WTC11 (cell line): ENCODE measurements around the gene STK39. TPM values are rescaled to one million over a fixed set of nuclear protein-coding genes. Genes with fewer than 3 reads are reported as not detected.

Experiments used
- ATAC-seq: fragments of 200-7000 bp; cut with Tn5 transposase; 2 replicates; pipeline ENCODE4 v1.10.0; 2021; ENCODE audit warnings: mild to moderate bottlenecking, moderate library complexity
- CTCF ChIA-PET: fragments of 300-600 bp; sonication (Branson Sonifier 250); formaldehyde crosslinking; loops from one replicate; lab custom pipeline; 2021; ENCODE audit warnings: antibody characterized with exemption; lab: Charles Lee
- POLR2A ChIA-PET: fragments of 350-600 bp; sonication (Branson Sonifier 250); formaldehyde crosslinking; loops from one replicate; lab custom pipeline; 2021; ENCODE audit warnings: antibody characterized with exemption; lab: Charles Lee
- DNase-seq: peaks from one replicate; pipeline ENCODE4 v3.0.0; 2021; ENCODE audit warnings: low spot score
- H3K27ac Mint-ChIP-seq: 2 replicates; pipeline ENCODE4 v1.8.0; 2021; ENCODE audit warnings: mixed read lengths
- H3K27me3 Mint-ChIP-seq: 2 replicates; pipeline ENCODE4 v1.8.0; 2021; ENCODE audit warnings: low read depth, mild to moderate bottlenecking, moderate library complexity, mixed read lengths
- H3K36me3 Mint-ChIP-seq: 2 replicates; pipeline ENCODE4 v1.8.0; 2021; ENCODE audit warnings: mixed read lengths
- H3K4me1 Mint-ChIP-seq: 2 replicates; pipeline ENCODE4 v1.8.0; 2022; ENCODE audit warnings: mixed read lengths
- H3K4me3 Mint-ChIP-seq: 2 replicates; pipeline ENCODE4 v1.8.0; 2021; ENCODE audit warnings: mild to moderate bottlenecking, moderate library complexity, mixed read lengths
- H3K9me3 Mint-ChIP-seq: 2 replicates; pipeline ENCODE4 v1.8.0; 2021; ENCODE audit warnings: mixed read lengths
- CBFB ChIP-seq: sonication (generic); formaldehyde crosslinking; IDR thresholded peaks from 2 replicates; pipeline ENCODE4 v1.8.1; 2022; ENCODE audit warnings: mild to moderate bottlenecking, low read depth, missing genetic modification reagents
- CREB1 ChIP-seq: sonication (generic); formaldehyde crosslinking; IDR thresholded peaks from 2 replicates; pipeline ENCODE4 v1.8.0; 2023; ENCODE audit warnings: mild to moderate bottlenecking, missing genetic modification reagents
- CREM ChIP-seq: sonication (generic); formaldehyde crosslinking; IDR thresholded peaks from 2 replicates; pipeline ENCODE4 v1.8.1; 2022; ENCODE audit warnings: mild to moderate bottlenecking, missing genetic modification reagents, moderate library complexity
- FOXK1 ChIP-seq: sonication (generic); formaldehyde crosslinking; IDR thresholded peaks from 2 replicates; pipeline ENCODE4 v1.8.0; 2022; ENCODE audit warnings: mild to moderate bottlenecking, moderate library complexity, missing genetic modification reagents
- FOXP1 ChIP-seq: sonication (generic); formaldehyde crosslinking; IDR thresholded peaks from 2 replicates; pipeline ENCODE4 v1.8.0; 2022; ENCODE audit warnings: missing genetic modification reagents, mild to moderate bottlenecking, moderate library complexity, borderline replicate concordance
- GABPB1 ChIP-seq: sonication (generic); formaldehyde crosslinking; IDR thresholded peaks from 2 replicates; pipeline ENCODE4 v1.8.1; 2023; ENCODE audit warnings: mild to moderate bottlenecking, missing genetic modification reagents
- IRF2 ChIP-seq: sonication (generic); formaldehyde crosslinking; IDR thresholded peaks from 2 replicates; pipeline ENCODE4 v1.8.0; 2022; ENCODE audit warnings: low read depth, missing genetic modification reagents, borderline replicate concordance
- JAZF1 ChIP-seq: fragments of 250-450 bp; sonication (Bioruptor Pico); IDR thresholded peaks from 2 replicates; pipeline ENCODE4 v1.9.0; 2021; ENCODE audit warnings: moderate library complexity, mild to moderate bottlenecking, inconsistent platforms
- MXD4 ChIP-seq: fragments of 250-450 bp; sonication (Bioruptor Pico); IDR thresholded peaks from 2 replicates; pipeline ENCODE4 v1.8.0; 2021; ENCODE audit warnings: mild to moderate bottlenecking, moderate library complexity, borderline replicate concordance
- NFATC4 ChIP-seq: fragments of 250-450 bp; sonication (Bioruptor Pico); IDR thresholded peaks from 2 replicates; pipeline ENCODE4 v1.9.0; 2021; ENCODE audit warnings: mild to moderate bottlenecking
- NR2C2 ChIP-seq: sonication (generic); formaldehyde crosslinking; IDR thresholded peaks from 2 replicates; pipeline ENCODE4 v1.8.0; 2022; ENCODE audit warnings: mild to moderate bottlenecking, missing genetic modification reagents
- SMAD3 ChIP-seq: sonication (generic); formaldehyde crosslinking; IDR thresholded peaks from 2 replicates; pipeline ENCODE4 v1.8.0; 2022; ENCODE audit warnings: missing genetic modification reagents, mild to moderate bottlenecking, borderline replicate concordance
- SMAD4 ChIP-seq: sonication (generic); formaldehyde crosslinking; IDR thresholded peaks from 2 replicates; pipeline ENCODE4 v1.8.0; 2022; ENCODE audit warnings: mild to moderate bottlenecking, missing genetic modification reagents
- TEAD1 ChIP-seq: sonication (generic); formaldehyde crosslinking; IDR thresholded peaks from 2 replicates; pipeline ENCODE4 v1.8.0; 2022; ENCODE audit warnings: mild to moderate bottlenecking, missing genetic modification reagents
- ZBTB21 ChIP-seq: sonication (generic); formaldehyde crosslinking; IDR thresholded peaks from 2 replicates; pipeline ENCODE4 v1.8.1; 2023; ENCODE audit warnings: mild to moderate bottlenecking, missing genetic modification reagents, borderline replicate concordance
- ZNF232 ChIP-seq: sonication (generic); formaldehyde crosslinking; IDR thresholded peaks from 2 replicates; pipeline ENCODE4 v1.8.0; 2022; ENCODE audit warnings: mild to moderate bottlenecking, missing genetic modification reagents
- ZNF263 ChIP-seq: sonication (generic); formaldehyde crosslinking; IDR thresholded peaks from 2 replicates; pipeline ENCODE4 v1.8.1; 2022; ENCODE audit warnings: low read depth, mild to moderate bottlenecking, moderate library complexity, missing genetic modification reagents
- ZNF317 ChIP-seq: sonication (generic); formaldehyde crosslinking; IDR thresholded peaks from 2 replicates; pipeline ENCODE4 v1.8.1; 2023; ENCODE audit warnings: low read depth, mild to moderate bottlenecking, moderate library complexity, missing genetic modification reagents, borderline replicate concordance
- total RNA-seq: library from RNA; stranded (reverse); gene quantifications from 3 replicates; pipeline ENCODE4 v1.2.3, GENCODE V29; 2021
- TF ChIP-seq, protein P1 (sequence below): fragments of 250-450 bp; sonication (Bioruptor Pico); conservative IDR thresholded peaks from 2 replicates; pipeline ENCODE4 v1.9.0; 2021; ENCODE audit warnings: mild to moderate bottlenecking
- TF ChIP-seq, protein P2 (sequence below): fragments of 250-450 bp; sonication (Bioruptor Pico); IDR thresholded peaks from 2 replicates; pipeline ENCODE4 v1.8.0; 2021; ENCODE audit warnings: mild to moderate bottlenecking
- TF ChIP-seq, protein P3 (sequence below): sonication (generic); formaldehyde crosslinking; IDR thresholded peaks from 2 replicates; pipeline ENCODE4 v1.8.1; 2023; ENCODE audit warnings: mild to moderate bottlenecking, missing genetic modification reagents
- TF ChIP-seq, protein P4 (sequence below): fragments of 250-450 bp; sonication (Bioruptor Pico); IDR thresholded peaks from 2 replicates; pipeline ENCODE4 v1.9.0; 2021; ENCODE audit warnings: mild to moderate bottlenecking
- TF ChIP-seq, protein P5 (sequence below): sonication (generic); formaldehyde crosslinking; IDR thresholded peaks from 2 replicates; pipeline ENCODE4 v1.8.0; 2022; ENCODE audit warnings: mild to moderate bottlenecking, missing genetic modification reagents
- TF ChIP-seq, protein P6 (sequence below): sonication (generic); formaldehyde crosslinking; IDR thresholded peaks from 2 replicates; pipeline ENCODE4 v1.8.1; 2022; ENCODE audit warnings: low read depth, mild to moderate bottlenecking, moderate library complexity, missing genetic modification reagents, borderline replicate concordance

STK39 gene
- total RNA-seq, 1 experiment from 2014 or later: 20.5 TPM

DNA sequence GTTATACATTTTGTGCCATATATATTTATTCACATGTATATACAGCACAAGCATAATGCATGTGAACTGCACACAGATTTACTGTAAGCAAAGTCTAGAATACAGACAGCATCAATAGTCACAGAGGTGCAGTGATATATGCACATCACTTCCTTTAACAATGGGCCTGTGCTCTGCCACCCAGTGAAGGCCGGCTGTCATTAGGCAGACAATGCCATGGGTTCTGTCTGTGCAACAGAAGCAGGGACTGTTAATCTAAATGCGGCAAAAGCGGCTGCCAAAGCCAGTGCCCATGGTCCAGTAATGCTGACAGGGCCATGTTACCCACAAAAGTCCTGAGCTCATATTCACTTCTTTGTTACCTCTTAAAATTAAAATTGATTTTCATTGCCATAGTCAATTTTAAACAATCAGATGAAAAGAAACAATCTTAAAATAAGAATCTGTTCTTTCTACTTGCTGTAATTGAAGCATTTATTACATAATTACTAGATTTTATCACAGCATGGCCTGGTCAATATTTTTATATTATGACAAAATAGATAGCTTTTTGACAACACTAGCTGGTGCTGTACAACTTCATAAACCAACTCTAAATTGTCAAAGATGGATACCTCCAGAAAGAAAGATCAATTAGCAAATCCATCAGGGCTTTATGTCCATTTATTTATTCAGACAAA lies 232.0 kb downstream of the STK39 start (continued):
- TF ChIP-seq, protein P1, sequence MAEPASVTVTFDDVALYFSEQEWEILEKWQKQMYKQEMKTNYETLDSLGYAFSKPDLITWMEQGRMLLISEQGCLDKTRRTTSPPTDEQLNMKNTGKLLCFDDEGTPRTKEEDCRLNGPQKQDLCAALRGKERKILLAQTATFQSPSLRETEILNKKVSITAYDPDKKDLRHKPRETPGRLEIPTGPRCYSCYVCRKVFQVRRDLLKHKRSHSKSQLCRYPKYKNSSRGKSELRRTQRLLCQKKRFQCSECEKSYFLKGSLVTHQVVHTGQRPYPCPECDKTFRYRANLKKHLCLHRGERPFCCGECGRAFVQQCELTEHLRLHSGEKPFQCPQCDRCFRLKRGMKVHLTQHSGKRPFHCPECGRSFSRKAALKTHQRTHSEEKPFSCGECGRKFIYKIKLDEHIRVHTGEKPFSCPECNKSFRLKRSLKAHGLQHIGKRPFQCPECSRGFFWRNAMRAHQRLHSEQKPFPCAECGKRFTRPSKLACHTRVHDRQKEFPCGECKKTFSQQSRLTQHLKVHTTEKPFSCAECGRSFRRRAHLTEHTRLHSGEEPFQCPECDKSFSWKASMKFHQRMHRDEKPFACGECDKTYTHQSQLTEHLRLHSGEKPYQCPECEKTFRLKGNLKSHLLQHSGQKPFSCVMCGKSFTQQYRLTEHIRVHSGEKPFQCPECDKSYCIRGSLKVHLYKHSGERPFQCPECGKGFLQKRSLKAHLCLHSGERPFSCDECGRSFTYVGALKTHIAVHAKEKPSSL (CRISPR knock-in tag): no peak
- TF ChIP-seq ZBTB21: no peak
- no peak for TF ChIP-seq ZNF232 (CRISPR knock-in tag)

DNA sequence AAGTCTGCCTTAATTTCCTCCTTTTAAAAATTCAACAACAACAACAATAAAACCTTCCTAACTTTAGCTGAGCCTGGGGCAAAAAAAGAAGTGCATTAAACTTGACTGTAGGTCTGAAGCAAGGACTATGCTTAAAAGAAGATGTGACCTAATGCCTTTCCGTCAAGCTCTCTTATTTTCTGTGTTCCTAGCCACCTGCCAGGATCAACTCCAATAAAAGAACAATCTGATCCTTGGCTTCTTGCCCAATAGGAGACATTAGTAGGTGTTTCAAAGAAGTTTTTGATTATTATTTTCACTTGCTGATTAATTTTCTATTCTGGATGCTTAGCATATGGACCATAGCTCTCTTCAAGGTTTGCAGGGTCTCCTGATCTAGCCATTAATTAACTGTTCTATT lies 237.5 kb downstream of the STK39 start:
- DNase-seq (no peak), ATAC-seq (no peak)
- Mint-ChIP-seq H3K27ac (no peak overlapping the region), H3K4me1 (no peaks in the 10 kb centered on the region), H3K27me3 (no peaks in the 10 kb centered on the region), H3K4me3 (no peak overlapping the region), H3K9me3 (peaks cover 9% of the 10 kb centered on the region), H3K36me3 (peaks cover 5% of the 10 kb centered on the region)
- CTCF ChIA-PET: no interaction called here
- POLR2A ChIA-PET: no interaction called here
- TF ChIP-seq IRF2 (CRISPR knock-in tag) (no peak), ZNF317 (CRISPR knock-in tag) (no peak), JAZF1 (CRISPR knock-in tag) (no peak), SMAD3 (CRISPR knock-in tag) (no peak), TEAD1 (no peak), CBFB (CRISPR knock-in tag) (no peak), SMAD4 (CRISPR knock-in tag) (no peak), ZNF263 (CRISPR knock-in tag) (no peak)
- TF ChIP-seq, protein P2, sequence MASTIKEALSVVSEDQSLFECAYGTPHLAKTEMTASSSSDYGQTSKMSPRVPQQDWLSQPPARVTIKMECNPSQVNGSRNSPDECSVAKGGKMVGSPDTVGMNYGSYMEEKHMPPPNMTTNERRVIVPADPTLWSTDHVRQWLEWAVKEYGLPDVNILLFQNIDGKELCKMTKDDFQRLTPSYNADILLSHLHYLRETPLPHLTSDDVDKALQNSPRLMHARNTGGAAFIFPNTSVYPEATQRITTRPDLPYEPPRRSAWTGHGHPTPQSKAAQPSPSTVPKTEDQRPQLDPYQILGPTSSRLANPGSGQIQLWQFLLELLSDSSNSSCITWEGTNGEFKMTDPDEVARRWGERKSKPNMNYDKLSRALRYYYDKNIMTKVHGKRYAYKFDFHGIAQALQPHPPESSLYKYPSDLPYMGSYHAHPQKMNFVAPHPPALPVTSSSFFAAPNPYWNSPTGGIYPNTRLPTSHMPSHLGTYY (CRISPR knock-in tag): no peak
- TF ChIP-seq, protein P3, sequence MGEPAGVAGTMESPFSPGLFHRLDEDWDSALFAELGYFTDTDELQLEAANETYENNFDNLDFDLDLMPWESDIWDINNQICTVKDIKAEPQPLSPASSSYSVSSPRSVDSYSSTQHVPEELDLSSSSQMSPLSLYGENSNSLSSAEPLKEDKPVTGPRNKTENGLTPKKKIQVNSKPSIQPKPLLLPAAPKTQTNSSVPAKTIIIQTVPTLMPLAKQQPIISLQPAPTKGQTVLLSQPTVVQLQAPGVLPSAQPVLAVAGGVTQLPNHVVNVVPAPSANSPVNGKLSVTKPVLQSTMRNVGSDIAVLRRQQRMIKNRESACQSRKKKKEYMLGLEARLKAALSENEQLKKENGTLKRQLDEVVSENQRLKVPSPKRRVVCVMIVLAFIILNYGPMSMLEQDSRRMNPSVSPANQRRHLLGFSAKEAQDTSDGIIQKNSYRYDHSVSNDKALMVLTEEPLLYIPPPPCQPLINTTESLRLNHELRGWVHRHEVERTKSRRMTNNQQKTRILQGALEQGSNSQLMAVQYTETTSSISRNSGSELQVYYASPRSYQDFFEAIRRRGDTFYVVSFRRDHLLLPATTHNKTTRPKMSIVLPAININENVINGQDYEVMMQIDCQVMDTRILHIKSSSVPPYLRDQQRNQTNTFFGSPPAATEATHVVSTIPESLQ (CRISPR knock-in tag): no peak
- TF ChIP-seq, protein P4, sequence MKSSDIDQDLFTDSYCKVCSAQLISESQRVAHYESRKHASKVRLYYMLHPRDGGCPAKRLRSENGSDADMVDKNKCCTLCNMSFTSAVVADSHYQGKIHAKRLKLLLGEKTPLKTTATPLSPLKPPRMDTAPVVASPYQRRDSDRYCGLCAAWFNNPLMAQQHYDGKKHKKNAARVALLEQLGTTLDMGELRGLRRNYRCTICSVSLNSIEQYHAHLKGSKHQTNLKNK (CRISPR knock-in tag): no peak
- TF ChIP-seq, protein P5, sequence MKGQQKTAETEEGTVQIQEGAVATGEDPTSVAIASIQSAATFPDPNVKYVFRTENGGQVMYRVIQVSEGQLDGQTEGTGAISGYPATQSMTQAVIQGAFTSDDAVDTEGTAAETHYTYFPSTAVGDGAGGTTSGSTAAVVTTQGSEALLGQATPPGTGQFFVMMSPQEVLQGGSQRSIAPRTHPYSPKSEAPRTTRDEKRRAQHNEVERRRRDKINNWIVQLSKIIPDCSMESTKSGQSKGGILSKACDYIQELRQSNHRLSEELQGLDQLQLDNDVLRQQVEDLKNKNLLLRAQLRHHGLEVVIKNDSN (CRISPR knock-in tag): no peak

DNA sequence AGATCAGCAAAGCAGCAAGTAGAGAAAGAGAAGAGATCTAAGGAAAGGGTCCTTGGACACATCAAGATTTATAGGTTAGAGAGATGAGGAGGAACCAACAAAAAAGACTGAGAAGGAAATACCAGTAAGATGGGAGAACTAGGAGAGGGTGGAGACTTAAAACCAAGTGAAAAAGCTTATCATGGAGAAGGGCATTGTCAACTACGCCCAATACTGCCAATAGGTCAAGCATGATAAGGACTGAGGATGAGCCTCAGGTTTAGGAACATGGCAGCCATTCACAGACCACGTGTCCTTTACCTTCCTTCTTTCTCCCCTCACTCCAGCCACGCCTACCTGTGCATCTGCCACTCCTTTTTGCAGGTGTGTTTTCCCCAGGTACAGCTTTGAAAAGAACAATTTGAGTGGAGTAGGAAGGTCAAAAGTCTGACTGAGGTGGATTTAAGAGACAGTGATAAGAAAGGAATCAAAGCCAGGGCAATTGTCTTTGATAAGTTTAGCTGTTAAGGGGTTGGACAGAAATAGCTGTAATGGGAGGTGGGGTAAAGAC lies 238.7 kb downstream of the STK39 start:
- DNase-seq (no peak), ATAC-seq (no peak)
- Mint-ChIP-seq H3K36me3 (peaks cover 5% of the 10 kb centered on the region), H3K4me1 (no peaks in the 10 kb centered on the region), H3K4me3 (no peak overlapping the region), H3K27ac (no peak overlapping the region), H3K27me3 (no peaks in the 10 kb centered on the region), H3K9me3 (peaks cover 9% of the 10 kb centered on the region)
- POLR2A ChIA-PET: no interaction called here
- CTCF ChIA-PET: no interaction called here
- TF ChIP-seq NR2C2 (CRISPR knock-in tag): no peak
- TF ChIP-seq CREB1: no peak
- TF ChIP-seq, protein P6, sequence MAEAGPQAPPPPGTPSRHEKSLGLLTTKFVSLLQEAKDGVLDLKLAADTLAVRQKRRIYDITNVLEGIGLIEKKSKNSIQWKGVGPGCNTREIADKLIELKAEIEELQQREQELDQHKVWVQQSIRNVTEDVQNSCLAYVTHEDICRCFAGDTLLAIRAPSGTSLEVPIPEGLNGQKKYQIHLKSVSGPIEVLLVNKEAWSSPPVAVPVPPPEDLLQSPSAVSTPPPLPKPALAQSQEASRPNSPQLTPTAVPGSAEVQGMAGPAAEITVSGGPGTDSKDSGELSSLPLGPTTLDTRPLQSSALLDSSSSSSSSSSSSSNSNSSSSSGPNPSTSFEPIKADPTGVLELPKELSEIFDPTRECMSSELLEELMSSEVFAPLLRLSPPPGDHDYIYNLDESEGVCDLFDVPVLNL: no peak
- TF ChIP-seq, protein P1 (CRISPR knock-in tag): no peak
- TF ChIP-seq CREM (CRISPR knock-in tag): no peak
- no peak for TF ChIP-seq FOXK1 (CRISPR knock-in tag)
- no peak for TF ChIP-seq NFATC4 (CRISPR knock-in tag)
- no peak for TF ChIP-seq GABPB1 (CRISPR knock-in tag)
- TF ChIP-seq MXD4 (CRISPR knock-in tag): no peak
- no peak for TF ChIP-seq ZNF232 (CRISPR knock-in tag)
- TF ChIP-seq FOXP1 (CRISPR knock-in tag): no peak
